Measurements from ENCODE around the gene PDE4D.

The PDE4D gene

GRCh38 chr5:59039296-59040023, 854.1 kb downstream of the PDE4D start:
- Histone ChIP-seq H3K4me1 (peaks cover 42 to 75% (median 65%) of the 10 kb centered on the region in 10 experiments), H3K36me3 (no peaks in the 10 kb centered on the region), H4K20me1 (peaks cover 0 to 12% (median 0%) of the 10 kb centered on the region in 11 experiments; a peak in 3 of 22 replicates), H3K27me3 (peaks cover 0 to 35% (median 22%) of the 10 kb centered on the region in 11 experiments; a peak in 18 of 22 replicates), H3K4me3 (peak overlapping the region; percentile 79 to 95 (median 84)), H3K4me2 (peak overlapping the region; percentile 79 to 98 (median 93)), H3K9me3 (replicated peaks in 1 of 11) (no peaks in the 10 kb centered on the region), H3K9ac (peak overlapping the region; percentile 82 to 92 (median 86)), H3K27ac (peak overlapping the region; percentile 76 to 93 (median 87))
- peak in 6 of 11 experiments; percentile 8 to 83 (median 55); a peak in 5 of 22 replicates for TF ChIP-seq Cebpa-rat (IDR thresholded peaks at IDR 0.05)

GRCh38 chr5:59038798-59039295, 854.7 kb downstream of the PDE4D start:
- Histone ChIP-seq H3K4me2 (peak overlapping the region; percentile 79 to 98 (median 93)), H3K27me3 (peaks cover 0 to 35% (median 22%) of the 10 kb centered on the region in 11 experiments; a peak in 18 of 22 replicates), H3K9ac (peak overlapping the region; percentile 82 to 92 (median 86)), H3K9me3 (replicated peaks in 1 of 11) (no peaks in the 10 kb centered on the region), H3K27ac (peak overlapping the region; percentile 76 to 93 (median 87)), H3K4me1 (peaks cover 42 to 75% (median 65%) of the 10 kb centered on the region in 10 experiments), H4K20me1 (peaks cover 0 to 12% (median 0%) of the 10 kb centered on the region in 11 experiments; a peak in 4 of 22 replicates), H3K36me3 (no peaks in the 10 kb centered on the region), H3K4me3 (peak overlapping the region; percentile 79 to 95 (median 84))
- no peak for TF ChIP-seq Cebpa-rat (IDR thresholded peaks at IDR 0.05)

GRCh38 chr5:59037941-59038797, 855.4 kb downstream of the PDE4D start:
- peak overlapping the region; percentile 79 to 98 (median 93) for H3K4me2 ChIP-seq
- H4K20me1 ChIP-seq, result peaks cover 0 to 12% (median 0%) of the 10 kb centered on the region in 11 experiments; a peak in 5 of 22 replicates
- H3K27me3 ChIP-seq, result peaks cover 0 to 35% (median 22%) of the 10 kb centered on the region in 11 experiments; a peak in 18 of 22 replicates
- H3K9me3 ChIP-seq (replicated peaks in 1 of 11), result no peaks in the 10 kb centered on the region
- peaks cover 42 to 75% (median 65%) of the 10 kb centered on the region in 10 experiments for H3K4me1 ChIP-seq
- no peaks in the 10 kb centered on the region for H3K36me3 ChIP-seq
- H3K4me3 ChIP-seq, result peak overlapping the region; percentile 79 to 95 (median 84)
- H3K9ac ChIP-seq, result peak overlapping the region; percentile 82 to 92 (median 86)
- peak overlapping the region; percentile 76 to 93 (median 87) for H3K27ac ChIP-seq
- no peak for TF ChIP-seq Cebpa-rat (IDR thresholded peaks at IDR 0.05)

GRCh38 chr5:59037453-59037852, 856.1 kb downstream of the PDE4D start:
- 0 out of 22 replicates have a peak overlapping the region, but pooled peaks of 1 of the 11 experiments have one; percentile 21 for H3K27ac ChIP-seq
- H3K4me1 ChIP-seq, result peaks cover 42 to 71% (median 61%) of the 10 kb centered on the region in 10 experiments

GRCh38 chr5:59037041-59037440, 856.5 kb downstream of the PDE4D start:
- Histone ChIP-seq H3K27ac (peak overlapping the region in 1 of 11 experiments; percentile 21; a peak in 1 of 22 replicates), H3K27me3 (peaks cover 0 to 34% (median 22%) of the 10 kb centered on the region in 11 experiments; a peak in 18 of 22 replicates), H3K4me2 (peak overlapping the region; percentile 79 to 98 (median 93)), H3K9ac (peak overlapping the region in 10 of 11 experiments; percentile 20 to 92 (median 86); a peak in 13 of 22 replicates), H3K9me3 (replicated peaks in 1 of 11) (no peaks in the 10 kb centered on the region), H3K4me1 (peaks cover 39 to 67% (median 57%) of the 10 kb centered on the region in 10 experiments), H3K36me3 (no peaks in the 10 kb centered on the region), H3K4me3 (peak overlapping the region; percentile 79 to 95 (median 84)), H4K20me1 (peaks cover 0 to 16% (median 0%) of the 10 kb centered on the region in 11 experiments; a peak in 7 of 22 replicates)
- TF ChIP-seq Cebpa-rat (IDR thresholded peaks at IDR 0.05), result no peak

More at GRCh38 chr5:59037453-59037852, 856.1 kb downstream of the PDE4D start:
- Histone ChIP-seq H3K9ac (peak overlapping the region in 10 of 11 experiments; percentile 23 to 92 (median 86); a peak in 16 of 22 replicates), H3K4me3 (peak overlapping the region; percentile 79 to 95 (median 84)), H4K20me1 (peaks cover 0 to 12% (median 0%) of the 10 kb centered on the region in 11 experiments; a peak in 7 of 22 replicates), H3K27me3 (peaks cover 0 to 35% (median 22%) of the 10 kb centered on the region in 11 experiments; a peak in 18 of 22 replicates), H3K9me3 (replicated peaks in 1 of 11) (no peaks in the 10 kb centered on the region), H3K36me3 (no peaks in the 10 kb centered on the region), H3K4me2 (peak overlapping the region; percentile 79 to 98 (median 93))
- no peak for TF ChIP-seq Cebpa-rat (IDR thresholded peaks at IDR 0.05)

GRCh38 chr5:59036274-59036961, 857.1 kb downstream of the PDE4D start:
- Histone ChIP-seq H3K4me2 (peak overlapping the region; percentile 54 to 98 (median 92)), H3K36me3 (no peaks in the 10 kb centered on the region), H3K27ac (peak overlapping the region in 3 of 11 experiments; percentile 5 to 21 (median 7); a peak in 2 of 22 replicates), H3K9me3 (replicated peaks in 1 of 11) (no peaks in the 10 kb centered on the region), H4K20me1 (peaks cover 0 to 16% (median 0%) of the 10 kb centered on the region in 11 experiments; a peak in 7 of 22 replicates), H3K4me1 (peaks cover 34 to 60% (median 51%) of the 10 kb centered on the region in 10 experiments), H3K27me3 (peaks cover 0 to 27% (median 18%) of the 10 kb centered on the region in 11 experiments; a peak in 18 of 22 replicates), H3K9ac (peak overlapping the region in 5 of 11 experiments; percentile 23 to 91 (median 32); a peak in 6 of 22 replicates), H3K4me3 (peak overlapping the region in 7 of 10 experiments; percentile 10 to 87 (median 82); a peak in 11 of 20 replicates)
- TF ChIP-seq Cebpa-rat (IDR thresholded peaks at IDR 0.05), result peak in 2 of 11 experiments; percentile 8 to 45; a peak in 1 of 22 replicates

- H3K4me3 ChIP-seq, result peak overlapping the region in 2 of 10 experiments; percentile 38 to 80; a peak in 3 of 20 replicates
- peak overlapping the region; percentile 44 to 98 (median 92); a peak in 21 of 22 replicates for H3K4me2 ChIP-seq
Observed at GRCh38 chr5:59035681-59036080, 857.8 kb downstream of the PDE4D start.

More at GRCh38 chr5:59035681-59036080, 857.8 kb downstream of the PDE4D start:
- Histone ChIP-seq H3K9ac (no peak overlapping the region; a peak in 1 of 22 replicates), H3K4me1 (peaks cover 31 to 53% (median 47%) of the 10 kb centered on the region in 10 experiments), H3K27me3 (peaks cover 0 to 20% (median 13%) of the 10 kb centered on the region in 11 experiments; a peak in 18 of 22 replicates), H3K27ac (peak overlapping the region in 2 of 11 experiments; percentile 5 to 11; a peak in 2 of 22 replicates), H4K20me1 (peaks cover 0 to 19% (median 0%) of the 10 kb centered on the region in 11 experiments; a peak in 7 of 22 replicates), H3K9me3 (replicated peaks in 1 of 11) (peaks cover 0 to 3% (median 0%) of the 10 kb centered on the region in 11 experiments; a peak in 5 of 22 replicates), H3K36me3 (peaks cover 0 to 3% (median 2%) of the 10 kb centered on the region in 11 experiments; a peak in 9 of 22 replicates)
- no peak for TF ChIP-seq Cebpa-rat (IDR thresholded peaks at IDR 0.05)

Data from BLaER1 treated with 17β-estradiol and CSF1 and Interleukin-3, amounts not matched to agents 10 nM and 100 nM (cell line).